ENCODE results near the gene MISFA.

DNA sequence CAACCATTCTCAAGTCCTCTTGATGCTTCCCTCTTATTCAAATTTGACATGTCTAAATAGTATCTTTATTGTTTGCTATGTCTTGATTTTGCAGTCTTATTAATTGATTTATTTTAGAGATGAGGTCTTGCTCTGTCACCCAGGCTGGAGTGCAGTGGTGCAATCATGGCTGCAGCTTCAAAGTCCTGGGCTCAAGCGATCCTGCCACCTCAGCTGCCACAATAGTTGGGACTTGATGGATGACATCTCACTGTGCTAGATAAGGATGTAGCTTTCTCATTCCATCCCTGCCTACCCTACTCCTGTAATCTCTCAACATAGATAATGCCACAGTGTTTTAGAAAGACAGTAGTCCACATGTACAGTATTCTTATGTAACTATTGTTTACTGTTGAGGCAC, 42.1 kb downstream of the MISFA start:
- TF ChIP-seq FOXP2 (optimal IDR thresholded peaks at IDR 0.05; ENCODE audit: borderline replicate concordance, extremely low read depth, extremely low read length, insufficient read depth) (no peak), POLR2AphosphoS5 (IDR thresholded peaks at IDR 0.05; ENCODE audit: low read depth, low read length) (no peak), SIN3A (IDR thresholded peaks at IDR 0.05; ENCODE audit: borderline replicate concordance, insufficient read depth, low read length) (no peak)
- TF ChIP-seq, protein P1, sequence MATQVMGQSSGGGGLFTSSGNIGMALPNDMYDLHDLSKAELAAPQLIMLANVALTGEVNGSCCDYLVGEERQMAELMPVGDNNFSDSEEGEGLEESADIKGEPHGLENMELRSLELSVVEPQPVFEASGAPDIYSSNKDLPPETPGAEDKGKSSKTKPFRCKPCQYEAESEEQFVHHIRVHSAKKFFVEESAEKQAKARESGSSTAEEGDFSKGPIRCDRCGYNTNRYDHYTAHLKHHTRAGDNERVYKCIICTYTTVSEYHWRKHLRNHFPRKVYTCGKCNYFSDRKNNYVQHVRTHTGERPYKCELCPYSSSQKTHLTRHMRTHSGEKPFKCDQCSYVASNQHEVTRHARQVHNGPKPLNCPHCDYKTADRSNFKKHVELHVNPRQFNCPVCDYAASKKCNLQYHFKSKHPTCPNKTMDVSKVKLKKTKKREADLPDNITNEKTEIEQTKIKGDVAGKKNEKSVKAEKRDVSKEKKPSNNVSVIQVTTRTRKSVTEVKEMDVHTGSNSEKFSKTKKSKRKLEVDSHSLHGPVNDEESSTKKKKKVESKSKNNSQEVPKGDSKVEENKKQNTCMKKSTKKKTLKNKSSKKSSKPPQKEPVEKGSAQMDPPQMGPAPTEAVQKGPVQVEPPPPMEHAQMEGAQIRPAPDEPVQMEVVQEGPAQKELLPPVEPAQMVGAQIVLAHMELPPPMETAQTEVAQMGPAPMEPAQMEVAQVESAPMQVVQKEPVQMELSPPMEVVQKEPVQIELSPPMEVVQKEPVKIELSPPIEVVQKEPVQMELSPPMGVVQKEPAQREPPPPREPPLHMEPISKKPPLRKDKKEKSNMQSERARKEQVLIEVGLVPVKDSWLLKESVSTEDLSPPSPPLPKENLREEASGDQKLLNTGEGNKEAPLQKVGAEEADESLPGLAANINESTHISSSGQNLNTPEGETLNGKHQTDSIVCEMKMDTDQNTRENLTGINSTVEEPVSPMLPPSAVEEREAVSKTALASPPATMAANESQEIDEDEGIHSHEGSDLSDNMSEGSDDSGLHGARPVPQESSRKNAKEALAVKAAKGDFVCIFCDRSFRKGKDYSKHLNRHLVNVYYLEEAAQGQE (IDR thresholded peaks at IDR 0.05; ENCODE audit: insufficient read depth in 1 of 2, low read depth in 2 of 2, low read length in 2 of 2): no peak
